Fibroblast of the aortic adventitia (primary cell): ENCODE measurements around the gene ADGRG6. TPM values are rescaled to one million over a fixed set of nuclear protein-coding genes. Genes with fewer than 3 reads are reported as not detected.

Source experiments
- DNase-seq: peaks from one replicate; pipeline ENCODE4 v3.0.0-alpha.2; 2010; ENCODE audit warnings: low read depth
- H3K4me3 ChIP-seq: 2 replicates; pipeline ENCODE4 v1.5.1; 2011; ENCODE audit warnings: low read depth, mild to moderate bottlenecking, control low read depth, low read length, moderate library complexity
- total RNA-seq: library from RNA; depleted of rRNA; stranded (reverse); fragments of >200 nt; gene quantifications from 2 replicates; pipeline ENCODE4 v1.2.3, GENCODE V29; 2012; ENCODE audit warnings: low replicate concordance
- TF ChIP-seq, protein P1 (sequence below): IDR thresholded peaks from 2 replicates; pipeline ENCODE4 v1.5.1; 2011; ENCODE audit warnings: mild to moderate bottlenecking, low read length, control low read depth, inconsistent platforms; ENCODE audit not compliant: insufficient read depth

The ADGRG6 gene
- total RNA-seq, 1 donor = 1.7 TPM

DNA sequence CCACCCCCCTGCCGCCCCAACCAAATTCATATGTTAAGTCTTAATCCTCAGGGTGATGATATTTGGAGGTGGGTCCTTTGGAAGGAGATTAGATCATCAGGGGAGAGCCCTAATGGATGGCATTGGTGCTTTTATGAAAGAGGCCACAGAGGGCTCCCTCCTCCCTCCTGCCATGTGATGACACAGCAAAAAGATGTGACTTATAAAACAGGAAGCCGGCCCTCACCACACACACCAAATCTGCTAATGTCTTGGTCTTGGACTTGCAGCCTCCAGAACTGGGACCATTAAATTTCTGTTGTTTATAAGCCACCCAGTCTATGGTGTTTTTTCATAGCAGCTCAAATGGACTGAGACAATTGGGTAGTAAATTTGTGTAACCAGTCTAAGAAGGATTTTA, 176.3 kb downstream of the ADGRG6 start:
- DNase-seq = peak; percentile 21
- TF ChIP-seq, protein P1, sequence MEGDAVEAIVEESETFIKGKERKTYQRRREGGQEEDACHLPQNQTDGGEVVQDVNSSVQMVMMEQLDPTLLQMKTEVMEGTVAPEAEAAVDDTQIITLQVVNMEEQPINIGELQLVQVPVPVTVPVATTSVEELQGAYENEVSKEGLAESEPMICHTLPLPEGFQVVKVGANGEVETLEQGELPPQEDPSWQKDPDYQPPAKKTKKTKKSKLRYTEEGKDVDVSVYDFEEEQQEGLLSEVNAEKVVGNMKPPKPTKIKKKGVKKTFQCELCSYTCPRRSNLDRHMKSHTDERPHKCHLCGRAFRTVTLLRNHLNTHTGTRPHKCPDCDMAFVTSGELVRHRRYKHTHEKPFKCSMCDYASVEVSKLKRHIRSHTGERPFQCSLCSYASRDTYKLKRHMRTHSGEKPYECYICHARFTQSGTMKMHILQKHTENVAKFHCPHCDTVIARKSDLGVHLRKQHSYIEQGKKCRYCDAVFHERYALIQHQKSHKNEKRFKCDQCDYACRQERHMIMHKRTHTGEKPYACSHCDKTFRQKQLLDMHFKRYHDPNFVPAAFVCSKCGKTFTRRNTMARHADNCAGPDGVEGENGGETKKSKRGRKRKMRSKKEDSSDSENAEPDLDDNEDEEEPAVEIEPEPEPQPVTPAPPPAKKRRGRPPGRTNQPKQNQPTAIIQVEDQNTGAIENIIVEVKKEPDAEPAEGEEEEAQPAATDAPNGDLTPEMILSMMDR = no peak
- no peak overlapping the region for H3K4me3 ChIP-seq

- H3K4me3 ChIP-seq = no peak overlapping the region
- TF ChIP-seq, protein P1 = no peak
- no peak for DNase-seq
These were observed 179.7 kb downstream of the ADGRG6 start for GRCh38 chr6:142481466-142481865.

DNA sequence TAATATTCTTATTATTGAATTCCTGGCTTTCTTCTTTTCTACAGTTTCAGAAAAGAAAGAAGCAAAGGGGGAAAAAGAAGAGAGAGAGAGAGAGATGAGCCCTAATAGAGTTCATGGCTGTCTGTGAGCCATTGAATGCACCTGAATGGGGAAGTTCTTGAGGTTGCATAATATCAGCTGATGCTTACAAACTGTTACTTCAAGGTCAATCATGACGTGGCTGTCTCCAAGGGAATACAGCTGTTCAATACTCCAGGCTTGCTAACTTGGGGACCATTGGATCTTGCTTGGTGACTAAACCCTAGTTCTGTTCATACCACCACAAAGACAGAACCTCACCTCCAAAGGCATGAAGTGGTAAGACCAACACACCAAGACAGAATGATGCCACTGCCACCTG, 180.4 kb downstream of the ADGRG6 start:
- TF ChIP-seq, protein P1 = no peak
- H3K4me3 ChIP-seq = no peak overlapping the region
- no peak for DNase-seq

- TF ChIP-seq, protein P1 = no peak
- H3K4me3 ChIP-seq = no peak overlapping the region
- DNase-seq = peak; percentile 4
These were observed 181.2 kb downstream of the ADGRG6 start for GRCh38 chr6:142482974-142483373.

- TF ChIP-seq, protein P1 = no peak
- peak; percentile 4 for DNase-seq
- H3K4me3 ChIP-seq = no peak overlapping the region
These were observed 183.4 kb downstream of the ADGRG6 start for GRCh38 chr6:142485256-142485655.

GRCh38 chr6:142489722-142490610, 188.2 kb downstream of the ADGRG6 start:
- DNase-seq = peak; percentile 49

More at GRCh38 chr6:142489722-142490610, 188.2 kb downstream of the ADGRG6 start:
- no peak overlapping the region for H3K4me3 ChIP-seq
- TF ChIP-seq, protein P1 = no peak

Other genes with a start within 250 kb of the ADGRG6 start
- gene GJE1, start 169.1 kb upstream of the ADGRG6 start, total RNA-seq = not detected in 2 replicates
- not detected in 2 replicates for gene NMBR, start 154.9 kb upstream of the ADGRG6 start, total RNA-seq
- 24.1 and 95.2 TPM in 2 replicates for gene VTA1, start 154.7 kb upstream of the ADGRG6 start, total RNA-seq